GM18861 (cell line): ENCODE measurements around the gene EIF2S3.
"Not testable (repeated sequence)": the region's sequence is repeated elsewhere in the genome, so short reads cannot be mapped to it uniquely, and the experiment has no call there.

Experiments used
- ATAC-seq: cut with Tn5 transposase; IDR thresholded peaks from one replicate; pipeline ENCODE4 v1.9.1; 2021; ENCODE audit not compliant: unreplicated experiment

Gene EIF2S3

GRCh38 chrX:24054182-24055042, at the start of gene EIF2S3:
Gene EIF2S3, plus strand, starts transcription at chrX:24054956. Its CDS starts 13 bp downstream, at chrX:24054969.
- peak; percentile 91 for ATAC-seq

DNA sequence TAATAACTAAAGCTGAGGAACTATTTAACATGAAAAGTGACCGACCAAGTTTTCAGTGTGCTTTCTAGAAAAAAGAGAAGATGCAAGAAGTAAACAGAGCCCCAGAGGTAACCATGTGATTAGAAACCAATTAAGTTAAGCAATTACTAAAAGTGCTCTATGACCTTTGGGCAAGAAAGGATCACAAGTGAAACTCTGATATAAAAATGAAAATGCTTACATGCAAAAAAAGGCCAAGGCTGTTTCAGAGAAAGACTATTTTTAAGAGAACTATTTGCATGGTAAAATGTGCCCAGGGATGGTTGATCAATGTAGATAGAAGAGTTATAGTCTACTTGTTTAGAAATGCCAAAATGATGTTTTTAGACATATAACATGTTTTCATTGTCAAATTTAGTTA, 49.7 kb upstream of the EIF2S3 start:
- no peak for ATAC-seq

- ATAC-seq: no peak
Measured at GRCh38 chrX:24005867-24006266, 48.9 kb upstream of the EIF2S3 start.

DNA sequence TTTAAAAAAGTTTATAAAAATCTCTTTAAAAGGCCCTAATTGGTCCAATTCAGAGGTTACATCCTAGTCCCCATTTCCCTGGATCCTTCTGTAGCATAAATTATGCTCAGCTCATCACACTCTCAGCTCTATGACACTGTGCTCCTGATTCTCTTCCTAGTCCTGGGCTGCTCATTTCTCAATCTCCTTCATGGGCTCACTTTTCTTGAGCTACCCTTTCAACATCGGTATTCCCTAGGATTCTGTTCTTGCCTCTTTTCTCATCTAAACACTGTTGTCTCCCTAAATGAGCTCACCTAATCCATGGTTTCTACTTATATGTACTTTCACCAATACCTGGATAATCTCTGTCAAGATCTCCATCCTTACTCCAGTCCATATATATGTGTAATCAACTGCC, 42.5 kb upstream of the EIF2S3 start:
- ATAC-seq: no peak

DNA sequence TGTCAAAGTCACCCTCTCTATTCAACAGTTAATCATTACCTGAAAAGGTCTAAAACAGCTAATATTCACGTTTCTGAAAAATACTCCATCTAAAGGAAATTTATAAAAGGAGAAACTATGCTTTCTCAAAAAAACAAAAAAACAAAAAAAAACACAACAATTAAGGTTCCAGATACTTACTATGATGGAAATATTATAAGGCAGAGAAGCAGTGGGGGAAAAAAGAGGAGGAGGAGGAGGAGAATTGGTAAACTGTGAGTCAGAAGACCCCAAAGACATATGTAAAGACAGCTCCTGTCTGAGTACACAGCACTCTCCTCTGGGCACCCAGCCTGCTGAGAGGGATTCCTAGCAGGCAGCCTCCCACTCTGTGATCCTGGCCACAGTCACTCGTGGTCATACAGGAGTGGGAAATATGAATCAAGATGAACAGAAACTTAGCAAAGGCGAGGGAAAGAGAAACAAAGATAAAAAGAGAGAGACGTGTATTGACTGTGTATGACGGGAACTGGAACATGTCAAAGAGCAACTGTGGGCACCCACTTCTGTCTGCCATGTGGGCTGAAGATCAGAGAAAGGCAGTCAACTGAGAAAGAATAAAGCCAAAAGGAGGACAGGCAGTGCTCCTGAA, 40.3 kb upstream of the EIF2S3 start:
- ATAC-seq: peak; percentile 70

- no peak for ATAC-seq
Measured at GRCh38 chrX:24017674-24018073, 37.1 kb upstream of the EIF2S3 start.

DNA sequence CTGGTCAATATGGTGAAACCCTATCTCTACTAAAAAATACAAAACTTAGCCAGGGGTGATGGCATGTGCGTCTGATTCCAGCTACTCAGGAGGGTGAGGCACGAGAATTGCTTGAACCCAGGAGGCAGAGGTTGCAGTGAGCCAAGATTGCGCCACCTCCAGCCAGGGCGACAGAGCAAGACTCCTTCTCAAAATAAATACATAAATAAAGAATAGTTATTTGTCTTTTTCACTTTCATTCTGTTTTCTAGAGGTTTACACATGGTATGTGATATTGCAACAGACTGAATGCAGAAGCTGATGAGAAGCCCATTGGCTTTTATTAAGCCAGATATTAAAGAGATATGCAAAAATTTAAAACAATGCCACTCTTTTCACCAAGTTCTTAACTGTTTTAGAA, 35.9 kb upstream of the EIF2S3 start:
- ATAC-seq: no peak

DNA sequence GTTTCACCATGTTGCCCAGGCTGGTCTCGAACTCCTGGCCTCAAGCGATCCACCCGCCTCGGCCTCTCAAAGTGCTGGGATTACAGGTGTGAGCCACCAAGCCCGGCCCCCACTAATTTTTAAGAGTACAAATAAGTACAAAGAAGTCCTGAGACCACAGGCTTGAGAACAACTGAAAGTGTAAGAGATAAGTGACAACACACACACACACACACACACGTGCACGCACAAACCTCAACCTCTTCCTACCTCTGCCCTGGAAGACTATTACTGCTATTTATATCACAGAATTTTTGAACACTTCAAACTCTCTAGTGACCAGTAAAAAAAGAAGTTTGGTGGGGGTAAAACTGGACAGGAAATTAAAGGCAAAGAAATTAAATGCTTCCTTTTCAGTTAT, 35.3 kb upstream of the EIF2S3 start:
- no peak for ATAC-seq

DNA sequence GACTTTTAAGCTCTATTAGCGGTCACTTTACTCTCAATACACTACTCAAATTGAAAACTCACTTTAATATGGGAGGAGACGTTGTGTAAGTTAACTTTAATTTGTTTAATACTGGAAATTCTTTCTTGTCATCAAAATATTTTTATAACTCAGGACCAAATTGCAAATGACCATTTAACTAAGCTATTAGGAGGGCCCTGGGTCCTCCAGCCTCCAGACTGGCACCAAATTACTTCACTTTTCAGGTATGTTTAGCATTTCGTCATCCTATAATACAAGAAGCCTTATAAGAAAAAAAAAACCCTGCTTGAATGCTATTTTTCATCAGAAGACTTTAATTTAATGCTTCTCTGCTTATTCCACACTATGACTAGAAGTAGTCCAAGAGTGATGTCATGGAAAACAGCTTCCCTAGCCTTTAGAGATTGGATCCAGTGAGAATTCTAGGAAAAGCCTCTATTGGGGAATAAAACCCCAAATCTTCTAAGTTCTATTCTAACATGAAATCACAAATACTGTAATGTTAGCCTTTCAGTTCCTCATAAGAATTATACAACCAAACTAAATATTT, 34.4 kb upstream of the EIF2S3 start:
- no peak for ATAC-seq

DNA sequence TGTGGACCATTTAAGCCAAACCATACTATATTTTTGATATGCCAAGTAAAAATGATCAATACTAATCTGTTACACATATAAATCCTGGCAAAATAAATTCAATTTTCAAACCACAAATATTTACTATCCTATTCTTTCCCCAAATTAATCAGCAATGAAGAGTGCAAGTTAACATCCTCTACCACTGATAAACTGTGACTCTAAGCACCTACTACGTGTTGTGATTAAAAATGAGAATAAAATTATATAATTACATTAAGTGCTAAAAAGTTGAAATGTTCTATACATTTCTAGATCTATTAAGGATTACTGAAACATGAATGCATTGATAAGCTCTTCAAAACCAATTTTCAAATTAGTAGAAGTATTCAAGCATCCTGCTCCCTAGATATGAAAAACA, 31.2 kb upstream of the EIF2S3 start:
- ATAC-seq: no peak

- no peak for ATAC-seq
Measured at GRCh38 chrX:24023972-24024669, 30.6 kb upstream of the EIF2S3 start.

GRCh38 chrX:24024819-24025740, 29.7 kb upstream of the EIF2S3 start:
- peak; percentile 70 for ATAC-seq

GRCh38 chrX:24025741-24026403, 28.9 kb upstream of the EIF2S3 start:
- peak; percentile 16 for ATAC-seq

GRCh38 chrX:24026432-24026831, 28.3 kb upstream of the EIF2S3 start:
- ATAC-seq: no peak

DNA sequence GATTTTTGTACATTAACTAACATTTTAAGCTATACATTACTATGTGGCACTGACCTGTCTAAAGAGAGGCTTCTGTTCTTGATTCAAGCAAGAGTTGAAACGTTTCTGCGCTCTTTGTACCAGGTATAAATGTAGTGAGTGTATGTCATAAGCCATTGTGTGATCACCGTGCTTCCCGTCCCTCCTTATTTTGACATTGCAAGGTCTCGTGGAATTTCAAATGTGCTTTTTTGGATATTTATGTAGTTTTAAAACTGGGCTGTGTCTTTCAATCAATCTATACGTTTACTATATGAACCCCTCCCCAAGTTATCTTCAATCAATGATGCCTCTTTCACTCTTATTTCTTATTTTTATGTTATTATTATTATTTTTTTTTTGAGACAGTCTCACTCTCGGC, 27.7 kb upstream of the EIF2S3 start, which contains the start of gene KLHL15:
Gene KLHL15 (minus strand): TSS at position 101 of the 400 bp plus-strand sequence. CDS start 20,493 bp downstream, outside the sequence.
- no peak for ATAC-seq

GRCh38 chrX:24027985-24028384, 26.8 kb upstream of the EIF2S3 start:
- ATAC-seq: no peak

DNA sequence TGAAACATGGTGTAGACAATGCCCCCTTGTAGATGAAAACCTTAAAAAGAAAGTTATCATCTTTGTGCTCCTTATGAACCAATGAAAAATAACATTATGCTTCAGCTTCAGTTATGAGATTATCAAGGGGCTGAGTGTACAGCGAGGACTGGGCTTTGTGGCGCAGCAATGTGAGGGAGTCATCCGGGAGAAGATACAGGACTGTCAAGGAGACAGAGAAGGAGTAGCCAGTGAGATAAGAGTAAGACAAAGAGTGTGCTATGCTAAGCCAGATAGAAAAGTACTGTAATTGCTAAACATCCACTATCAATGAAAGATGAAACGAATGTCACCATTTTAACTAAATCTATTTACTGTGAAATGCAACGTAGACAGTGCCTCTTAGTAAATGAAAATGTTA, 24.2 kb upstream of the EIF2S3 start:
- no peak for ATAC-seq

- no peak for ATAC-seq
Measured at GRCh38 chrX:24034485-24034884, 20.3 kb upstream of the EIF2S3 start.

DNA sequence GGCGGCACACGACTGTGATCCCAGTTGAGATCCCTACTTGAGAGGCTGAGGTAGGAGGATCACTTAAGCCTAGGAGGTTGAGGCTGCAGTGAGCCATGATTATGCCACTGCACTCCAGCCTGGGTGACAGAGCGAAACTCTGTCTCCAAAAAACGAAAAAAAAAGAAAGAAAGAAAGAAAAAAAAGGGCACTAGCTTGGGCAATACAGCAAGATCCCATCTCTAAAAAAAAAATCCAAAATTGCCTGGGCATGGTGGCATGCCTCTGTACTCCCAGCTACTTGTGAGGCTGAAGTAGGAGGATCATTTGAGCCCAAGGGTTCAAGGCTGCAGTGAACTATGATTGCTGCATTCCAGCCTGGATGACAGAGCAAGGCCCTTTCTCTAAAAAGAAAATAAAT, 17.0 kb upstream of the EIF2S3 start:
- no peak for ATAC-seq

DNA sequence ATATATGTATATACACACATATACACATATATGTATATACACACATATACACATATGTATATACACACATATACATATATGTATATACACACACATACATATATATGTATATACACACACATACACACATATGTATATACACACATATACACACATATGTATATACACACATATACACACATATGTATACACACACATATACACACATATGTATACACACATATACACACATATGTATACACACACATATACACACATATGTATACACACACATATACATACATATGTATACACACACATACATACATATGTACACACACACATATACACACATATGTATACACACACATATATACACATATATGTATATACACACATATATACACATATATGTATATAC, 8.7 kb upstream of the EIF2S3 start:
- not testable (repeated sequence) for ATAC-seq
